ENCODE results near the gene LMNB1.

DNA sequence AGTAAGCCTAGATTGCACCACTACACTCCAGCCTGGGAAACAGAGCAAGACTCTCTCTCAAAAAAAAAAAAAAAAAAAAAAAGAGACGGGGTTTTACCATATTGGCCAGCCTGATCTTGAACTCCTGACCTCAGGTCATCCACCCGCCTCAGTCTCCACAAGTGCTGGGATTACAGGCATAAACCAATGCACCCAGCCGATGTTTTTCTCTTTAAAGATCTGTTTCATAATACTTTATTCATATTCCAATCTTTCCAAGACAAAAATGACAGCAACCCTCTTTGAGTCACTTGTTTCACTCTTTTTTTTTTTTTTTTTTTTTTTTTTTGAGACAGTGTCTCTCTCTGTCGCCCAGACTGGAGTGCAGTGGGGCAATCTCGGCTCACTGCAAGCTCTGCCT, 13.6 kb upstream of the LMNB1 start:
- TF ChIP-seq, protein P1, sequence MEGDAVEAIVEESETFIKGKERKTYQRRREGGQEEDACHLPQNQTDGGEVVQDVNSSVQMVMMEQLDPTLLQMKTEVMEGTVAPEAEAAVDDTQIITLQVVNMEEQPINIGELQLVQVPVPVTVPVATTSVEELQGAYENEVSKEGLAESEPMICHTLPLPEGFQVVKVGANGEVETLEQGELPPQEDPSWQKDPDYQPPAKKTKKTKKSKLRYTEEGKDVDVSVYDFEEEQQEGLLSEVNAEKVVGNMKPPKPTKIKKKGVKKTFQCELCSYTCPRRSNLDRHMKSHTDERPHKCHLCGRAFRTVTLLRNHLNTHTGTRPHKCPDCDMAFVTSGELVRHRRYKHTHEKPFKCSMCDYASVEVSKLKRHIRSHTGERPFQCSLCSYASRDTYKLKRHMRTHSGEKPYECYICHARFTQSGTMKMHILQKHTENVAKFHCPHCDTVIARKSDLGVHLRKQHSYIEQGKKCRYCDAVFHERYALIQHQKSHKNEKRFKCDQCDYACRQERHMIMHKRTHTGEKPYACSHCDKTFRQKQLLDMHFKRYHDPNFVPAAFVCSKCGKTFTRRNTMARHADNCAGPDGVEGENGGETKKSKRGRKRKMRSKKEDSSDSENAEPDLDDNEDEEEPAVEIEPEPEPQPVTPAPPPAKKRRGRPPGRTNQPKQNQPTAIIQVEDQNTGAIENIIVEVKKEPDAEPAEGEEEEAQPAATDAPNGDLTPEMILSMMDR (optimal IDR thresholded peaks at IDR 0.05 in 1 of 3, IDR thresholded peaks at IDR 0.05 in 1 of 3, conservative IDR thresholded peaks at IDR 0.05 in 1 of 3; ENCODE audit: extremely low read depth in 1 of 3, insufficient read depth in 2 of 3, low read length in 3 of 3) = no peak
- no peak for TF ChIP-seq EZH2 (IDR thresholded peaks at IDR 0.05; ENCODE audit: low read length)

Data from keratinocyte (primary cell).